GM12878 (cell line): ENCODE results near the gene BBS1. TPM values are rescaled to one million over a fixed set of nuclear protein-coding genes. Genes with fewer than 3 reads are reported as not detected.
A peak's percentile ranks its signal among the peaks of the same experiment; 100 is the strongest.

Experiments used
- ATAC-seq: fragments of 200-7000 bp; cut with Tn5 transposase; 3 replicates; pipeline ENCODE4 v1.9.1; 2020; ENCODE audit warnings: mild to moderate bottlenecking, moderate library complexity
- BruUV-seq: library from RNA; stranded (reverse); fragments of 400-500 nt; replicated peaks from 2 replicates; lab custom pipeline; 2021; lab: Mats Ljungman, UMichigan
- CTCF ChIA-PET: fragments of 300-600 bp; sonication (Branson Sonifier 250); formaldehyde crosslinking; extraction: SDS; loops from one replicate; lab custom pipeline; 2021; ENCODE audit warnings: inconsistent platforms; lab: Yijun Ruan, JAX
- POLR2A ChIA-PET: fragments of 350-600 bp; formaldehyde crosslinking; extraction: SDS; loops from one replicate; lab custom pipeline; 2021; ENCODE audit warnings: inconsistent platforms; lab: Charles Lee
- RAD21 ChIA-PET: fragments of 300-600 bp; sonication (Branson Sonifier 250); formaldehyde crosslinking; loops from one replicate; lab custom pipeline; 2023; ENCODE audit warnings: antibody characterized with exemption; ENCODE audit not compliant: unreplicated experiment; lab: Charles Lee
- SMC1A ChIA-PET: fragments of 300-600 bp; sonication (Branson Sonifier 250); formaldehyde crosslinking; loops from one replicate; lab custom pipeline; 2023; ENCODE audit not compliant: unreplicated experiment, uncharacterized antibody; lab: Charles Lee
- DNase-seq: peaks from one replicate; pipeline ENCODE4 v3.0.0-alpha.2; 2011; ENCODE audit warnings: low read depth, low spot score
- FAIRE-seq: peaks from 3 replicates; lab custom pipeline; 2011; peaks lifted over from hg19 to GRCh38; lab: Jason Lieb, UNC
- H2AFZ ChIP-seq: 2 replicates; pipeline ENCODE4 v1.6.0; 2011; ENCODE audit warnings: low read depth, low read length, control low read depth; ENCODE audit not compliant: control insufficient read depth
- H3K27ac ChIP-seq: 2 replicates; pipeline ENCODE4 v1.5.1; 2011; ENCODE audit warnings: control low read depth; ENCODE audit not compliant: control insufficient read depth, insufficient read depth
- H3K27me3 ChIP-seq, 2 experiments: replicated peaks in 1 of 2; 2 replicates each; pipeline versions ENCODE4 v1.6.0 to v1.6.1; 2011; ENCODE audit warnings: low read length in 1 of 2; ENCODE audit not compliant: control insufficient read depth in 2 of 2, insufficient read depth in 2 of 2
- H3K36me3 ChIP-seq, 2 experiments: 2 replicates each; pipeline ENCODE4 v1.5.1; 2011; ENCODE audit warnings: low read length in 1 of 2; ENCODE audit not compliant: control insufficient read depth in 2 of 2, insufficient read depth in 2 of 2
- H3K4me1 ChIP-seq: 2 replicates; pipeline ENCODE4 v1.6.1; 2011; ENCODE audit warnings: mild to moderate bottlenecking, low read length, moderate library complexity, mixed read lengths; ENCODE audit not compliant: control insufficient read depth, insufficient read depth
- H3K4me2 ChIP-seq: 2 replicates; pipeline ENCODE4 v1.6.0; 2011; ENCODE audit warnings: control low read depth; ENCODE audit not compliant: control insufficient read depth, insufficient read depth
- H3K4me3 ChIP-seq: fragments of 200-600 bp; sonication (generic); 2 replicates; pipeline ENCODE4 v1.5.1; 2016
- H3K79me2 ChIP-seq: 2 replicates; pipeline ENCODE4 v1.6.0; 2011; ENCODE audit warnings: low read length; ENCODE audit not compliant: control insufficient read depth, insufficient read depth
- H3K9ac ChIP-seq: 2 replicates; pipeline ENCODE4 v1.8.0; 2011; ENCODE audit warnings: low read length, control low read depth, mixed read lengths; ENCODE audit not compliant: control insufficient read depth, insufficient read depth
- H3K9me3 ChIP-seq: replicated peaks from 3 replicates; pipeline ENCODE4 v1.5.1; 2011; ENCODE audit warnings: mild to moderate bottlenecking, low read length; ENCODE audit not compliant: control insufficient read depth, insufficient read depth
- H4K20me1 ChIP-seq: 2 replicates; pipeline ENCODE4 v1.6.0; 2011; ENCODE audit not compliant: control insufficient read depth, insufficient read depth
- BHLHE40 ChIP-seq, 2 experiments: fragments of 450-650 bp in 1 of 2; IDR thresholded peaks; 2 replicates each; pipeline ENCODE4 v1.6.1; 2011 to 2017; ENCODE audit warnings: low read depth in 2 of 2, borderline replicate concordance in 1 of 2, improper control_type of control experiment in 1 of 2, low read length in 1 of 2, mild to moderate bottlenecking in 1 of 2
- DPF2 ChIP-seq: fragments of 450-650 bp; IDR thresholded peaks from 2 replicates; pipeline ENCODE4 v1.6.1; 2017; ENCODE audit warnings: mild to moderate bottlenecking
- PKNOX1 ChIP-seq: fragments of 450-650 bp; IDR thresholded peaks from 2 replicates; pipeline ENCODE4 v1.6.1; 2016; ENCODE audit warnings: mild to moderate bottlenecking
- SRF ChIP-seq, 2 experiments: IDR thresholded peaks; 2 replicates each; pipeline ENCODE4 v1.6.1; 2011; ENCODE audit warnings: low read depth in 2 of 2, low read length in 2 of 2, mild to moderate bottlenecking in 1 of 2, moderate library complexity in 1 of 2
- WGBS: methylation state at CpG from one replicate; pipeline ENCODE4 v1.1.6; 2016; ENCODE audit warnings: low lambda C conversion rate; ENCODE audit not compliant: insufficient replicate concordance, insufficient coverage; ENCODE audit errors: missing lambda C conversion rate; 5-methylcytosine and 5-hydroxymethylcytosine counted together
- in situ Hi-C: fragments of 300-500 bp; cut with MboI; formaldehyde crosslinking; loops from 9 replicates; pipeline ENCODE4 v1.14.3; 2018; ENCODE audit warnings: mixed read lengths
- intact Hi-C: fragments of 100-400 bp; cut with micrococcal nuclease; formaldehyde crosslinking; loops from one replicate; pipeline ENCODE4 v1.14.2; 2022; ENCODE audit not compliant: unreplicated experiment
- polyA plus RNA-seq, 11 experiments: library from polyadenylated mRNA; depleted of rRNA in 4 of 11; unstranded in 6 of 11; stranded (reverse) in 5 of 11; fragments of >200 nt; fragmentation: Nextera tagmentation in 4 of 11; fragmentation: Illumina TruSeq in 1 of 11; extraction: Ambion mirVana in 4 of 11; extraction: Trizol in 1 of 11; gene quantifications; 1 replicate in 1 of 11; 2 replicates in 10 of 11; pipeline versions ENCODE4 v1.2.1 to v1.2.3, GENCODE V29; 2011 to 2016; ENCODE audit warnings: inconsistent platforms in 2 of 11, missing spikeins in 2 of 11, low read depth in 1 of 11
- total RNA-seq, 4 experiments: library from RNA; depleted of rRNA in 3 of 4; stranded (reverse); fragments of >200 nt in 3 of 4; fragmentation: Illumina TruSeq in 1 of 4; extraction: Trizol in 1 of 4; gene quantifications; 2 replicates each; pipeline versions ENCODE4 v1.2.1 to v1.2.3, GENCODE V29; 2013 to 2021

BBS1 gene
- total and polyA plus RNA-seq, 10 of the 15 experiments (the other 5 are each of a cell fraction or from before 2014, with no cell fraction given): 2.5 to 14.7 (median 8.7) TPM

- no peaks in the 10 kb centered on the region for H4K20me1 ChIP-seq
- ATAC-seq (no peak), DNase-seq (no peak)
- H3K36me3 ChIP-seq: no peaks in the 10 kb centered on the region
- no peak overlapping the region for H2AFZ ChIP-seq
- CTCF ChIA-PET: no interaction called here
- H3K9me3 ChIP-seq: no peaks in the 10 kb centered on the region
- no peaks in the 10 kb centered on the region for H3K27me3 ChIP-seq
- H3K79me2 ChIP-seq: no peaks in the 10 kb centered on the region
- H3K4me3 ChIP-seq: no peak overlapping the region
- TF ChIP-seq DPF2 (no peak), BHLHE40 (IDR thresholded peaks at IDR 0.05; ENCODE audit: borderline replicate concordance in 1 of 2, low read depth in 2 of 2, low read length in 1 of 2) (0 out of 4 replicates have a peak, but pooled peaks of 1 of the 2 experiments have one; percentile 10), SRF (IDR thresholded peaks at IDR 0.05; ENCODE audit: low read depth in 2 of 2, low read length in 2 of 2) (no peak), PKNOX1 (peak; percentile 45; the same call in 1 of the 2 replicates)
- TF ChIP-seq, all 136 proteins: peak for 2
- SMC1A ChIA-PET: interaction anchor here (0.9 kb wide), 1 partner anchor 35 kb away, joined by 3 read pairs; the partner anchor contains the start of gene MRPL11
- POLR2A ChIA-PET: no interaction called here
- no TSS peak for BruUV-seq
- FAIRE-seq: no peak
- Histone ChIP-seq H3K4me2 (no peak overlapping the region), H3K27ac (no peak overlapping the region), H3K4me1 (no peaks in the 10 kb centered on the region), H3K9ac (no peak overlapping the region)
- RAD21 ChIA-PET: no interaction called here
- WGBS: 86% methylated on average over 20 of the region's 20 CpGs
- intact Hi-C loops (no loop called here), in situ Hi-C loops (no loop called here)
These were observed 36.6 kb upstream of the BBS1 start for GRCh38 chr11:66473608-66474515.
